Esophagus mucosa (tissue), 1 donor: ENCODE measurements around the gene FSIP1. TPM values are rescaled to one million over a fixed set of nuclear protein-coding genes. Genes with fewer than 3 reads are reported as not detected.

Experiments used
- ATAC-seq: fragments of 200-7000 bp; cut with Tn5 transposase; one replicate; pipeline ENCODE4 v1.9.1; 2020
- total RNA-seq: library from RNA; stranded (reverse); gene quantifications from one replicate; pipeline ENCODE4 v1.2.4, GENCODE V29; 2023
- donor health status: DM: yes; HTN: yes; CAD: no.

FSIP1 gene
- total RNA-seq, 1 donor from 2014 or later, result 0.28 TPM

- no peak for ATAC-seq
Observed at GRCh38 chr15:39756806-39757522, 25.7 kb downstream of the FSIP1 start.

DNA sequence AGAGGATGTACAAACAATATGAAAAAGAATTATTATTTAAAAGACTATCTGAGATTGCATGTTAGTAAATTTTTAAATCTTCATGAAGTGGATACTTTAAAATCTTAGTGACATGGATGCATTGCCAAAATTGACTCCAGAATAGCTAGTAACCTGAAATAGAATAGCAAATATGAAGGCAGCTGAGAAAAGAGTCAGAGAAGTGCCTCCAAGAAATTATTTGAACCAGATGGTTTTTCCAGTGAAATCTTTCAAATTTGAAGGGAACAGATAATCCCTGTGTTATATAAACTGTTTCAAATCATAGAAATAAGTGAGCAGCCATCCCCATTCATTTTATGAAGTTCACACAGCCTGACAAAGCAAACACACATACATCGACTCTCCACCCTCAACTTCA, 29.6 kb downstream of the FSIP1 start:
- no peak for ATAC-seq

GRCh38 chr15:39752246-39752645, 30.4 kb downstream of the FSIP1 start:
- ATAC-seq, result no peak

- no peak for ATAC-seq
Observed at GRCh38 chr15:39748276-39748675, 34.4 kb downstream of the FSIP1 start.

- ATAC-seq, result no peak
Observed at GRCh38 chr15:39747326-39747725, 35.3 kb downstream of the FSIP1 start.

GRCh38 chr15:39746714-39747276, 35.8 kb downstream of the FSIP1 start:
- ATAC-seq, result no peak

- no peak for ATAC-seq
Observed at GRCh38 chr15:39746176-39746575, 36.5 kb downstream of the FSIP1 start.

DNA sequence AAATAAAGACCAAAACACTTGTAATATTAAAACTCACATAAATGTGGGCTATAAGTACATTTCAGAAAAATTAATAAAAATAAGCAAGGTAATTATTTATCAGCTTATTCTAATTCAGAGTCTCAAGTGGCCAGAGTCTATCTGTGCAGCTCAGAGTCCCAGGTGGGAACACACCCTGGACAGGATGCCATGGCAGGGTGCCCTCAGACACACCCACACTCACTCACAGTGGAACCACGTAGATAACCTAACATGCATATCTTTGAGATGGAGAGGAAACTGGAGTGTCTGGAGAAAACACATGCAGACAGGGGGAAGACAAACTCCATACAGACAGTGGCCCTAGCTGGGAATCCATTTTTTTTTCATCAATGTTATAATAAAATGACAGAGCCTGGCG, 37.2 kb downstream of the FSIP1 start:
- ATAC-seq, result no peak

GRCh38 chr15:39744334-39745103, 38.1 kb downstream of the FSIP1 start:
- ATAC-seq, result no peak

DNA sequence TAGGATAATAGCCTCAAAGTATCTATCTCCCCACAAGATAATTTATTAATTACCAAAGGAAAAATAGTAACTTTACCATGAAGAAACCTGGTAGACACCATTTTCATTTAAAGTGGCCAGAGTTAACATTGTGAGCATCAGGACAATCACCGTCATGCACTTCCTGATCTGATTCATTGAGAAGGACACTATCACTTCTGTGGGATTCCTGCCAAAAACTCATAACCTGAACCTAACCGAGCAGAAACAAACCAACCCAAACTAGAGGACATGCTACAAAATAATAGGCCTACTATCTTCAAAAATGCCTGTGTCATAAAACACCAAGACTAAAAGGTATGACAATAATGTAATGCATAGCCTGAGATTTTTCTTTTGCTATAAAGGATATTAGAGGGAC, 39.0 kb downstream of the FSIP1 start:
- no peak for ATAC-seq

GRCh38 chr15:39741258-39741657, 41.4 kb downstream of the FSIP1 start:
- ATAC-seq, result no peak

DNA sequence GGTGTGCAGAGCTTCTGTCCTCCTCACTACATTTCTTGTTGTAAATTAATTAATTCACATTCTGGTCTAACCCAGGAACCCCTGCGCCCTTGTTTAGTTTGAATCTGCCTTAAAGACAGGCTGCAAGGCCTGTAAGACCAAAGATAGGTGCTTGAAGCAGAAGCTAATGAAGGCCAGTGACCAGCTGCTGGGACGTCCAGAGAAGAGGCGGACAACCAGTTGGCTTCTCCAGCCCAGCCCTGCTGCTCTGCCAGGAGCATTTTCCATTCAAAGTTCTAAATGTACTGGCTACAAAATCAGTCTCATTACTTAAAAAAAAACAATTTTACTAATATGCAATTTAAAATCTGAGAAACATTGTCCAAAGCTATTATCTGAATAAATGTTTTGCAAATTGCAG, 43.6 kb downstream of the FSIP1 start:
- ATAC-seq, result no peak

DNA sequence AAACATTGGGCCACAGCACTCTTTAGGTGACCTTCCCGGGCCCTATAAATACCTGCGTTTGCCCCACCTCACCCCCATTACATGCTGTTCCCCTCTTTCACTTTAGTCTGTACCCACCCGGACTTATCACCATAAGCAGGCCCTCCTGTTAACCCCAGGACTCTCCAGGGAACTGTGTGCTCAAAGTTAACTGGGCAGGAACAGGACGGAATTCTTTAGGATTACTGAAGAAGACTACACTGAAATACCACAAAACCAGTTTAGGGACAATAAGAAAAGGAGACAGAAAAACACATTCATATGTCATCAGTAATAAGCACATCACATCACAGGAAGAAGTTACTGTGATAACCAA, 45.5 kb downstream of the FSIP1 start:
- no peak for ATAC-seq

GRCh38 chr15:39736412-39737195, 46.0 kb downstream of the FSIP1 start:
- ATAC-seq, result peak; percentile 28

- ATAC-seq, result no peak
Observed at GRCh38 chr15:39735120-39735717, 47.4 kb downstream of the FSIP1 start.

GRCh38 chr15:39731266-39731665, 51.4 kb downstream of the FSIP1 start:
- no peak for ATAC-seq

GRCh38 chr15:39730552-39730951, 52.1 kb downstream of the FSIP1 start:
- ATAC-seq, result no peak

DNA sequence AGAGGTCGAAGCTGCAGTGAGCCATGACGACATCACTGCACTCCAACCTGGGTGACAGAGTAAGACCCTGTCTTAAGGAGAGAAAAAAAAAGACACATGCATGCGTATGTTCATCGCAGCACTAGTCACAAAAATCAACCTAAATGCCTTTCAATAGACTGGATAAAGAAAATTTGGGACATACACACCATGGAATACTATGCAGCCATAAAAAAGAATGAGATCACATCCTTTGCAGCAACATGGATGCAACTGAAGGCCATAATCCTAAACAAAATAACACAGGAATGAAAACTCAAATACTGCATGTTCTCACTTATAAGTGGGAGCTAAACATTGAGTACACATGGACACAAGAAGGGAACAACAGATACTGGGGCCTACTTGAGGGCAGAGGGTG, 53.1 kb downstream of the FSIP1 start:
- no peak for ATAC-seq

GRCh38 chr15:39728845-39729244, 53.8 kb downstream of the FSIP1 start:
- no peak for ATAC-seq

DNA sequence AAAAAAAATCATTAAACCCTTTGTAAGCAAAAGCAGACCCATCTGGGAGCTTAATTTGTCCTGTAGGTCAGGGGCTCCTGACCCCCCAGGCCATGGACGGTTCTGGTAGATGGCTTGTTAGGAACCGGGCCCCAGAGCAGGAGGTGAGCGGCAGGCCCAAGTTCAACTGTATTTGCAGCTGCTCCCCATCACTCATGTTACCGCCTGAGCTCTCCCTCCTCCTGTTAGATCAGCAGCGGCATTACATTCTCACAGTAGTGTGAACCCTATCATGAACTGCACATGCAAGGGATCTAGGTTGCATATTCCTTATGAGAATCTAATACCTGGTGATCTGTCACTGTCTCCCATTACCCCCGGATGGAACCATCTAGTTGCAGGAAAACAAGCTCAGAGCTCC, 60.7 kb downstream of the FSIP1 start:
- no peak for ATAC-seq

- ATAC-seq, result no peak
Observed at GRCh38 chr15:39720621-39721611, 61.7 kb downstream of the FSIP1 start.
